Smooth muscle cell (in vitro differentiated cells): ENCODE data around the gene DKK1. TPM values are rescaled to one million over a fixed set of nuclear protein-coding genes. Genes with fewer than 3 reads are reported as not detected.

ENCODE experiments used
- DNase-seq: peaks from one replicate; lab custom pipeline; 2025; ENCODE audit not compliant: unreplicated experiment; lab: John Stamatoyannopoulos, UW
- H2AFZ ChIP-seq: fragments of 200-600 bp; sonication (generic); 2 replicates; pipeline ENCODE4 v1.6.0; 2016; ENCODE audit warnings: antibody characterized with exemption, low read depth, mild to moderate bottlenecking
- H3F3A ChIP-seq: fragments of 200-600 bp; sonication (generic); 2 replicates; pipeline ENCODE4 v1.6.0; 2017; ENCODE audit warnings: antibody characterized with exemption, low read depth
- H3K27ac ChIP-seq: fragments of 200-600 bp; sonication (generic); 2 replicates; pipeline ENCODE4 v1.5.1; 2016; ENCODE audit warnings: low read depth, mild to moderate bottlenecking
- H3K27me3 ChIP-seq: fragments of 200-600 bp; sonication (generic); 2 replicates; pipeline ENCODE4 v1.6.1; 2016; ENCODE audit warnings: low read depth, mild to moderate bottlenecking
- H3K36me3 ChIP-seq: fragments of 200-600 bp; sonication (generic); 2 replicates; pipeline ENCODE4 v1.5.1; 2016; ENCODE audit warnings: low read depth
- H3K4me1 ChIP-seq: fragments of 200-600 bp; sonication (generic); 2 replicates; pipeline ENCODE4 v1.5.1; 2016; ENCODE audit warnings: low read depth
- H3K4me2 ChIP-seq: fragments of 200-600 bp; sonication (generic); 2 replicates; pipeline ENCODE4 v1.6.0; 2016; ENCODE audit warnings: mild to moderate bottlenecking
- H3K4me3 ChIP-seq: fragments of 200-600 bp; sonication (generic); 2 replicates; pipeline ENCODE4 v1.5.1; 2016; ENCODE audit warnings: mild to moderate bottlenecking
- H3K79me2 ChIP-seq: fragments of 200-600 bp; sonication (generic); 2 replicates; pipeline ENCODE4 v1.6.0; 2016; ENCODE audit warnings: low read depth, mild to moderate bottlenecking
- H3K9ac ChIP-seq: fragments of 200-600 bp; sonication (generic); 2 replicates; pipeline ENCODE4 v1.6.0; 2016; ENCODE audit warnings: low read depth
- H3K9me3 ChIP-seq: fragments of 200-600 bp; sonication (generic); replicated peaks from 2 replicates; pipeline ENCODE4 v1.5.1; 2016; ENCODE audit warnings: low read depth
- H4K20me1 ChIP-seq: fragments of 200-600 bp; sonication (generic); 2 replicates; pipeline ENCODE4 v1.6.0; 2016; ENCODE audit warnings: low read depth
- WGBS: methylation state at CpG from one replicate; pipeline ENCODE4 v1.1.7; 2016; ENCODE audit warnings: low lambda C conversion rate; 5-methylcytosine and 5-hydroxymethylcytosine counted together
- polyA plus RNA-seq: library from polyadenylated mRNA; unstranded; fragments of >200 nt; fragmentation: Nextera tagmentation; extraction: Ambion mirVana; gene quantifications from 2 replicates; pipeline ENCODE4 v1.2.1, GENCODE V29; 2016
- total RNA-seq: library from RNA; depleted of rRNA; stranded (reverse); fragments of >200 nt; gene quantifications from 2 replicates; pipeline ENCODE4 v1.2.3, GENCODE V29; 2014
- TF ChIP-seq, protein P1 (sequence below): fragments of 200-600 bp; sonication (generic); IDR thresholded peaks from 2 replicates; pipeline ENCODE4 v1.5.1; 2017; ENCODE audit warnings: borderline replicate concordance, mild to moderate bottlenecking, antibody characterized with exemption; ENCODE audit not compliant: insufficient read depth, poor library complexity, severe bottlenecking

Gene DKK1
- total and polyA plus RNA-seq, 2 experiments from 2014 or later = 59.5 to 76.6 TPM

GRCh38 chr10:52268790-52269189, 45.3 kb upstream of the DKK1 start:
- H3K4me1 ChIP-seq = no peaks in the 10 kb centered on the region
- TF ChIP-seq, protein P1, sequence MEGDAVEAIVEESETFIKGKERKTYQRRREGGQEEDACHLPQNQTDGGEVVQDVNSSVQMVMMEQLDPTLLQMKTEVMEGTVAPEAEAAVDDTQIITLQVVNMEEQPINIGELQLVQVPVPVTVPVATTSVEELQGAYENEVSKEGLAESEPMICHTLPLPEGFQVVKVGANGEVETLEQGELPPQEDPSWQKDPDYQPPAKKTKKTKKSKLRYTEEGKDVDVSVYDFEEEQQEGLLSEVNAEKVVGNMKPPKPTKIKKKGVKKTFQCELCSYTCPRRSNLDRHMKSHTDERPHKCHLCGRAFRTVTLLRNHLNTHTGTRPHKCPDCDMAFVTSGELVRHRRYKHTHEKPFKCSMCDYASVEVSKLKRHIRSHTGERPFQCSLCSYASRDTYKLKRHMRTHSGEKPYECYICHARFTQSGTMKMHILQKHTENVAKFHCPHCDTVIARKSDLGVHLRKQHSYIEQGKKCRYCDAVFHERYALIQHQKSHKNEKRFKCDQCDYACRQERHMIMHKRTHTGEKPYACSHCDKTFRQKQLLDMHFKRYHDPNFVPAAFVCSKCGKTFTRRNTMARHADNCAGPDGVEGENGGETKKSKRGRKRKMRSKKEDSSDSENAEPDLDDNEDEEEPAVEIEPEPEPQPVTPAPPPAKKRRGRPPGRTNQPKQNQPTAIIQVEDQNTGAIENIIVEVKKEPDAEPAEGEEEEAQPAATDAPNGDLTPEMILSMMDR = no peak
- no peak overlapping the region for H3K4me2 ChIP-seq
- H3K79me2 ChIP-seq = no peaks in the 10 kb centered on the region
- no peaks in the 10 kb centered on the region for H3K36me3 ChIP-seq
- no peak overlapping the region for H3K9ac ChIP-seq
- H3K27ac ChIP-seq = no peak overlapping the region
- no peak overlapping the region for H2AFZ ChIP-seq
- no peaks in the 10 kb centered on the region for H3F3A ChIP-seq
- H3K9me3 ChIP-seq = no peaks in the 10 kb centered on the region
- WGBS = 98% methylated on average over 2 of the region's 2 CpGs
- no peaks in the 10 kb centered on the region for H4K20me1 ChIP-seq
- DNase-seq = no peak
- no peak overlapping the region for H3K4me3 ChIP-seq
- H3K27me3 ChIP-seq = no peaks in the 10 kb centered on the region

DNA sequence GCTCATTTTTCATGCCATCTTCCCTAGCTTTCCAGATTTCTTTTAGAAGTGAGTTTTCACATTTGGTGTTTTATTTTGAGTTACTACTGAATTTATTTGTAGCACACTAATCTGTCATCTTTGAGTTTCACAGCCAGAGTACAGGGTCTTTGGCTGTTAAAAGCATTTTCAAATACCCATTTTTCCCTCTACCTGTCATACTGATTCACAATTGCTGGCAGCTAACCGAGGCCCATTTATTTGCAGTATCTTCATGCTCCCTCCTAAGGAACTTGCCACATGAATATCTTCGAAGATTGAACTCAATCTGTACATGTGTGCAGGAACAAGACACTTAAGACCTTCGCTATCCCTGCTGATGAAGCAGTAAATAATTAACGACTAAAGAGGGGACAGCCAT, 44.8 kb upstream of the DKK1 start:
- Histone ChIP-seq H3K4me1 (no peaks in the 10 kb centered on the region), H3K27ac (no peak overlapping the region), H4K20me1 (no peaks in the 10 kb centered on the region), H3K79me2 (no peaks in the 10 kb centered on the region), H3K36me3 (no peaks in the 10 kb centered on the region), H3F3A (no peaks in the 10 kb centered on the region), H2AFZ (no peak overlapping the region), H3K4me2 (no peak overlapping the region), H3K9me3 (no peaks in the 10 kb centered on the region), H3K27me3 (no peaks in the 10 kb centered on the region), H3K4me3 (no peak overlapping the region), H3K9ac (no peak overlapping the region)
- 88% methylated on average over 4 of the region's 4 CpGs for WGBS
- DNase-seq = no peak
- TF ChIP-seq, protein P1 = no peak

DNA sequence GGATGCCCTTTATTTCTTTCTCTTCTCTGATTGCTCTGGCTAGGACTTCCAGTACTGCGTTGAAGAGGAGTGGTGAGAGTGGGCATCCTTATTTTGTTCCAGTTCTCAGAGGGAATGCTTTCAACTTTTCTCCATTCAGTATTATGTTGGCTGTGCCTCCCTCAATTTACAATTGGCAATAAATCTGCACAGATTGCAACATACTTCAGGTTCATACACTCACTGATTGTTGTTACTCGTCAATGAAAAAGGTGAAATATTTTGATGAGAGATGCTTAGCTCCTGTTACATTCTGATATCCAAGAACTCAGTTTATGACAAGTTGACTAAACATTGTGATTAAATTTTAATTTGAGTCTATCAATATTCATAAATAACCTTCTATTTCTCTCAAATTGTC, 37.9 kb upstream of the DKK1 start:
- Histone ChIP-seq H2AFZ (no peak overlapping the region), H3F3A (no peaks in the 10 kb centered on the region), H3K9ac (no peak overlapping the region), H3K36me3 (no peaks in the 10 kb centered on the region), H3K4me2 (no peak overlapping the region), H3K27me3 (no peaks in the 10 kb centered on the region), H3K79me2 (no peaks in the 10 kb centered on the region), H3K4me3 (no peak overlapping the region), H4K20me1 (no peaks in the 10 kb centered on the region), H3K27ac (no peak overlapping the region), H3K9me3 (peaks cover 3% of the 10 kb centered on the region), H3K4me1 (no peaks in the 10 kb centered on the region)
- WGBS = 92% methylated on average over 2 of the region's 2 CpGs
- DNase-seq = no peak
- TF ChIP-seq, protein P1 = no peak

DNA sequence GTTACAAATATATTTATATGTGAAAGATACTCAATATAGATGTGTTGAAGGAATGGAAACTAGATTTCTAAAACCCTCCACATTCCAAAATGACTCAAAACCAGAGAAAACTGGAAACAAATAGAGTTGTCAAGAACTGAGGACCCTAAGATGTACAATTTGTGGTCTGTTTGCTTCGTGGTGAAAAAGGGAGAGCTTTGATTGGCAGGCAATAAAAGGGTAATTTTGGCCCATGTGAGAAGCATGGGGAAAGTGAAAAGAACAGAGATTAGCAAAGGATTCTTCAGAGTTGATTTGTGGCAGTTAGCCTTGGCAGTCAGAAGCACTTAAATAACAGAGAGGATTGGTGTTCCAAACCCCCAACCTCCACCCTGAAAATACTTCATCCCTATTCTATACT, 37.1 kb upstream of the DKK1 start:
- TF ChIP-seq, protein P1 = no peak
- 48% methylated on average over 1 of the region's 1 CpG for WGBS
- H3K27me3 ChIP-seq = no peaks in the 10 kb centered on the region
- H3K4me1 ChIP-seq = no peaks in the 10 kb centered on the region
- H4K20me1 ChIP-seq = no peaks in the 10 kb centered on the region
- H3K36me3 ChIP-seq = no peaks in the 10 kb centered on the region
- no peaks in the 10 kb centered on the region for H3K79me2 ChIP-seq
- no peak overlapping the region for H3K9ac ChIP-seq
- H3F3A ChIP-seq = no peaks in the 10 kb centered on the region
- H2AFZ ChIP-seq = no peak overlapping the region
- H3K4me3 ChIP-seq = no peak overlapping the region
- H3K4me2 ChIP-seq = no peak overlapping the region
- no peak for DNase-seq
- no peak overlapping the region for H3K27ac ChIP-seq
- H3K9me3 ChIP-seq = peaks cover 3% of the 10 kb centered on the region
